GM04503 (cell line): ENCODE measurements around the gene EDNRB.
"Not testable (repeated sequence)": the region's sequence is repeated elsewhere in the genome, so short reads cannot be mapped to it uniquely, and the experiment has no call there.

Experiments used
- DNase-seq: peaks from one replicate; pipeline ENCODE4 v3.0.0-alpha.2; 2012; ENCODE audit warnings: low read depth

Gene EDNRB

DNA sequence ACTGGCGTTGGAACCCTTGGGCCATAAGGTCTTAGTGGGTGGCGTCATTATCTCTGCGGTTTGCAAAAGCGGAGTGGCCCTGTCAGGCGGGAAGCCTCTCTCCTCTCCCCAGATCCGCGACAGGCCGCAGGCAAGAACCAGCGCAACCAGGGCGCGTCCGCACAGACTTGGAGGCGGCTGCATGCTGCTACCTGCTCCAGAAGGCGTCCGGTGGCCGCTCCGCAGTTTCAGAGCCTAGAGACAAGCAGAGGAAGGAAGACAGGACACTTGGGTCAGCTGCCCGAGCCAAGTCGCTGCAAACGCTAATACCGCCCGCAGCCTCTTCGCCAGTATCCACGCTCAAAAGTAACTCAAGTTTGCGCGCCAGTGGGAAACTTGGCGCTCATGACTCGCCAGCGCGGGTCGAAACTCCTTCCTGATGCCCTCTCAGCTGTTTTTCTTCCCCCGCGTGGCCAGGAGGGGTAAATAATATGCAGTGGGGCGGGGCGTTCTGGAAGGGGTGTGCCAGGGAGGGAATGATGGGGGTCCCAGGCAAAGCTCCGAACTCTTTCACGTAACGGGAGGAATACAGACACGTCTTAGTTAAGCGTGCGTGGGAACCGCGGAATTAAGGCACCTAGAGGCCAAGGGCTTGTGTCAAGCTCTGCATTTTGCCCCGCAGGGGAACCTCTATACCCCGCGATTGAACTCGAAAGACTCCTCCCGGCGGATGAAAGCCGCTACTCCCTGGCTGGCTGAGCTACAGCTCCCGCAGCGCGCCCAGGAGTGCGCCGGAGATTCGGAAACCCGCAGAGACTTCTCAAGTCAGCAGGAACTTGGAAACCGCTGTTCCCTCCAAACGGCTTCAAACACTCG, at the start of gene EDNRB:
TSS of gene EDNRB (minus strand) at position 441 of the 855 bp plus-strand sequence. CDS start at position 183, 258 bp downstream.
- DNase-seq: no peak

DNA sequence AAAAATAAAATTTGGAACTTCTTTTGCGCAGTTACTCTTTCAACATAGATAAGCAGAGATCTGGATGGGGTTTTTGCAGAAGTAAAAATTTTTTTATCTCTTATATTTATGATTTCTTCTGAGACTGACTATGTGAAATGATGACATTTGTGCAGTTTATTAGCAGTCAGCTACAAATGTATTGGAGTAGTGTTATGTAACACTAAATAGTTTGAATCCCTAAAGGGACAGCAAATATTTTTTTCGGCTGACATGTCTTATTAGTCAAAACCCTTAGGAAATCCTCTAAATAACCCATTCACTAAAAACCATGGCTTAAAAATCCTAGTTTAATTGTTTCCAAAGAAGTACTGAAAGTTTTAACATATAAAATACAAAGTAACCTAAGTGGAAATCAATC, 48.0 kb upstream of the EDNRB start:
- DNase-seq: no peak

DNA sequence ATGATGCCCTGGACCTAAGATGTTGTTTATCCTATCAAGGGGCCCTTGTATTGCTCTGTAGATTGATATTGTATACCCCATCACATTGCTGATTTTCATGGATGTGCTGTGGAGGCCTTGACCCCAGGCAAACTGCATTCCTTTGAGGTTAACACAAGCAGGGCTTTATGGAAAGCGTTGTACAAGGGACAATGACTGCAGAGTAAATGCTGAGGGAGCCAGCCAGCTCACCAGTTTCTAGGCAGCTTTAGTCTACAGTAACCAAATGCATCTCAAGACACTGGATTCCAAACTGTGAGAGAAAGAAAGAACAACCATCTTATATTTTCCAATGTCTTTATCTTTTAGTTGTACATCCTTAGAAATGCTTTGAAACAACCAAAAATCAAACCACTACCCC, 34.1 kb upstream of the EDNRB start:
- DNase-seq: no peak

DNA sequence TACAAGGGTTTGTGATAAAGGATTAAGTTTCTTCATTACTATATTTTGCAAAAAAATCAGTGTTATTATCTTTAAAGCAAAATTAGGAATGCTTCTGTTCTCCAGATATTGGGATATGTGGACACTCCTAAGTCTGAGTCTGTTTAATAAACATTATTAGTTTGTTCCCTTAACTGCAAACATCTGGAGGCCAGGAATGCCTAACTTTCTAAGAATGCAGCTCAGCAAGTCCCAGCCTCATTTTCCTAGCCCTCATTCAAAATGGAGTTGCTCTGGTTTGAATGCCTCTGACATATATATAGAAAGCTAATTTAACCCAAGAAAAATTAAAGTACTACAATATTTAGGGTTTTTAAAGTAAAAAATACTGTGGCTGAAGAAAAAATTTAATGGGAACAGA, 33.6 kb upstream of the EDNRB start:
- no peak for DNase-seq

DNA sequence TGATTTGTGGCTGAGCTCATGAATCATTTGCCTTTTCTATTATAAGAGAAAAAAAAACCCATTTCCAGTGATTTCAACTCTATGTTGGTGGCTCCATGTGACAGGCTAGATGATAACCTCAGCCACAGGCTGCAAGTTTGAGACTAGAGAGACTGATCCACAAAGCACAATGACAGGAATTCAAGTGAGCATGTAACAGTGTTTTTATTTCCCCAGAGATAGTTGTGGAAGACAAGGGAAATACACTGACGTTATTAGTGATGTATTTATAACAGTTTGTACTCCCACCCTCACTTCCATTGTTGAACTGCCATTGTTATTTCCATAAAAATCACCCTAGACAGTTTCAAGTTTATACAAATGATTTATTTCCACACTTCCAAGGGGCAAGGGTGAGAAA, 27.9 kb upstream of the EDNRB start:
- no peak for DNase-seq

DNA sequence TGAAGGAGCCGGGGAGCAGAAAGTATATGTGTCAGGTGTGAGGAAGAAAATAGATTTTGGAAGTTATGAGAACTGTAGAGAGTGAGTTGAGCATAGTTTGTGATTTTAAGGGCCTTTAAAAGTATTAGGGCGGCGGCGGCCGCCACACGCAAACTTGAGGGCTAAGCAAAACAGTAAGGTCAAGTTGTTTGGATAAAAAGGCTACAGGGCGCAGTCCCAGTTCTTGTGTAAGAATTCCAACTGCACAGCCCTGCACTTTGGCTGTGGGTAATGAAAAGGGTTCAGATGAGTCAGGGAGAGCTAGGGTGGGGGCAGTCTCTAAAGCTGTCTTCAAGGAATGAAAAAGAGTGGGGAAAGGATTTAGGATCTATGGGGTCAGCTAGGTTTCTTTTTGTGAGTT, 16.4 kb upstream of the EDNRB start:
- DNase-seq: not testable (repeated sequence)

DNA sequence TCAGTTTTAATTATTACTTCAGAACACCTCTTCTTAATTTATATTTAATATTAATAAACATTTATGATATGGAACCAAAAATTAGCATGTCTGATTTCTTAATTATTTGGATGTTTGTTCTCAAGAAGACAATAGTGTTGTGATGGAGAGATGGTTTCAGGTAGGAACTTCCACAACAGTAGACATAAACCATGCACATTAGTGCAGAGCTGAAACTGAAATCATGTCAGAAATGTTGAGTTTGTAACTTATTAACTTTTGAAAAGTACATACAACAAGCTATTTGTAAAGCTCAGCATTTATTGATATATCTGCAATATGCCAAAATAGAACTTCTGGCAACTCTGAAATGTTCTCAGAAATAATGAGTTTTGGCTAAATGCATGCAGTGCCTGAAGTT, 11.8 kb upstream of the EDNRB start:
- no peak for DNase-seq

DNA sequence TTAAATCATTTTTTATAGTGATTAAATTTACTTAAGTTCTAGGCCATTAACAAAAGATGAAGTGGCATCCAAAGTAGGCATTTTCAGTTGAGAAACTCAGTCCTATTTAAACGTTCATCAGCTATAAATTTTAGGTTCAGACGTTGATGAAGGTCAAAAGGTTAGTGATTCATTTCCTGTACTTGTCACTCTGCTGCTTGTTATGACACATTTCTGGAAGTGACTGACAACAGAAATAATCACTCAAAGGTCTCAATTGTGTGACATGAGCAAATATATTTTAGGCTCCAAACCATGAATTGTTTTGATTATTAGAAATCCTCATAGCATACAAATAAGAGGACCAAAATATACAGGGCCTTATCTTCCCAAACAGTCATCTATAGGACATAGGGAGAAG, 10.3 kb upstream of the EDNRB start:
- no peak for DNase-seq

DNA sequence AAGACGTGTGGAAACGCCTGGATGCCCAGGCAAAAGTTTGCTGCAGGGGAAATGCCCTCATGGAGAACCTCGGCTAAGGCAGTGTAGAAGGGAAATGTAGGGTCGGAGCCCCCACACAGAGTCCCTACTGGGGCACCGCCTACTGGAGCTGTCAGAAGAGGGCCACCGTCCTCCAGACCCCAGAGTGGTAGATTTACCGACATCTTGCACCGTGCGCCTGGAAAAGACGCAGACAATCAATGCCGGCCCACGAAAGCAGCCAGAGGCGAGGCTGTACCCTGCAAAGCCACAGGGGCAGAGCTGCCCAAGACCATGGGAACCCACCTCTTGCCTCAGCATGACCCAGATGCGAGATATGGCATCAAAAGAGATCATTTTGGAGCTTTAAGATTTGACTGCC, 7.0 kb upstream of the EDNRB start:
- no peak for DNase-seq

DNA sequence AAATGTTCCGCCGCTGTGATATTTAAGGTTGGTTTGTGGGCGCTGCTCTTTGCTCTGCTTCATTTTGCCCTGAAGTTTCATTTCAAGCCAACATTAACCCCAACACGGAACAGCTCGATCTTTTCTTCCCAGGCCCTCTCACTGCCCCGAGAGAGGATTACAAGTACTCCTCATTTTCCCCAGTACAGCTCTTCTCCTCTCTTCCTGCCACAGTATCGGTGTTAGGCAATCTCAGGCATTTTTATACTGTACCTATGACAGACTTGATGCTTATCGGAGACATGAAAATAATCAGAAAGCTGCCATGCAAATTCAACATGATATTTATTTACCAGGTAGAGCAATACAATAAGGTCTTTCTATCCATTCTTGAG, 1.3 kb upstream of the EDNRB start:
- DNase-seq: no peak

DNA sequence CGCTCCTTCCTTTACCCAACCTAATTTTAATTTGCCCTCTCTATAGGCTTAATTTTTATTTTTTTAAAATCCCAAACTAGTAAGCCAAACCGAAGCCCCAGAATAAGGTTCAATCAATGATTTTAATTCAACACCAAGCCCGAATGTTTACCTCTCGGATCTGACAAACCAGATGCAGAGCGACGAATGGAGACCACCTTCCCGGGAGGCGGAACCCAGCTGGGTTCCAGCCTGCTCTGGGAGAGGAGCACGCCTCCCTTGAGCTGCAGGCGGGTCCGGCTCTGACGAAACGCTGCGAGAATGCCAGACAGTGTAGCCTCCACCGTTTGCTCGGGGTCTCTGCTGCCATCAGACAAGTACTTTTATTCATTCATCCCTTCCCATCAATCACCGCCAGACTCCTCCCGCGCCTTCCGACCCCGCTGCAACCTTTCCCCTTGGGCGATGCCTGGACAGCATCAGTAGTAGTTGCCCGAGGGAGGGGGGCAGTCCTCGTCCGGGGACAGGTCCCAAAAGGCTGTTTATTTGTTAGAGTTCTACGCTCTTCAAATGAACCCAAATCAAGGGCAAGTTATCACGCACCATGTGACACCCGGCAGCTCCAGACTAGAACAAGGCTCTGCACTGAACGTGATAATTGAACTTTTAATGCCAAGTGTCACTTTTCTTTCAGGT, 752 bp upstream of the EDNRB start:
- DNase-seq: no peak

DNA sequence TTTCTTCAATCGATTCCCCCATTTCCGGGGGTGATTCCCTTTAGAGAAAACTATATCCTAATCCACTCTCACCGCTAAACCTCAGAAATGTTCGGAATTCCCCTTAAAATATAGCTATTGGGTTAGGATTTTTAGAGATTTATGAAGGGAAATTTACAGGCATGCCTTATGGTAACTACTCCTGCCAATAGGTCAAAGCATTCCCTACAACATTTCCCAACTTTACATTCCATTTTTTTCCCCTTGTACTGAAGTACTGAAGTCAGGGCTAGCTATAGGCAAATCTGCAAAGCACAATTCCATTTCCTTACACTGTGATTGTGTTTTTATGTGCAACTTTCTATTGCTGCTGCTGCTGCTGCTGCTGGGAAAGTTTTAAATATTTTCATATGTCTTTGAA, 2.1 kb downstream of the EDNRB start:
- no peak for DNase-seq

DNA sequence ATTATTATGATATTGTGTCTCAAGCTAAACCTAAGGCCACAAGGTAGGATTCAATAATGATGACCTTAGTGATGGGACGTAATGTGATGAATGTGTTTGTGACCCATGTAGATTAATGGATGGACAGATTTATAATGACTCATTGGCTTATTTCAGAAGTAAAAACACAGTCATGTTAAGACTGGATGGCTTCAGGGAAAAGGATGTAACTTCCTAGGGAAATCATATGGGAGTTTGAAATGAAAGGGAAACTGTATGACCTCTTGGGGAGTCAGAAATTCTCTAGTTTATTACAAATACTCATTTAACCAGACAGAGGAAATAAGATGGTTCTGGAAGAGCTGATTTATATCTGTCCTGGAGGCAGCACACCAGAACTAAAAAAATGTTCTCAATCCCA, 2.9 kb downstream of the EDNRB start:
- no peak for DNase-seq

DNA sequence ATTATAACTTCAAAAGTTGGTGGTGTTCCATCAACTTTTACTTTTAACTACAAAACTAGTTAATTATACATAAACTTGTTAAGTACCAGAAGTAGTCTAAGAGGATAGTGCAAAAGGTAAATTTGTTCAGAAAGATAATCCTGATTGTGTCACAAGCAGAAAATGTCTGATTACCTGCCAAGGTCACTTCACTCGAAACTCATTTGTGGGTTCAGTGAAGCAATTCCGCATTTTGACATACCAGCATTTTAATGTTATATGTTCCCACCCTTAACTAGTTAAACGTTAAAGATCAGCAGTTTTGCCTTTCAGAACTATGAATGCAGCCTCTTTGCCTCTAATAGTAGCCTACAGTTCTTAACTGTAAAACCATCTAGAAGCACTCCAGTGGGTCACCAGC, 5.6 kb downstream of the EDNRB start:
- DNase-seq: no peak

DNA sequence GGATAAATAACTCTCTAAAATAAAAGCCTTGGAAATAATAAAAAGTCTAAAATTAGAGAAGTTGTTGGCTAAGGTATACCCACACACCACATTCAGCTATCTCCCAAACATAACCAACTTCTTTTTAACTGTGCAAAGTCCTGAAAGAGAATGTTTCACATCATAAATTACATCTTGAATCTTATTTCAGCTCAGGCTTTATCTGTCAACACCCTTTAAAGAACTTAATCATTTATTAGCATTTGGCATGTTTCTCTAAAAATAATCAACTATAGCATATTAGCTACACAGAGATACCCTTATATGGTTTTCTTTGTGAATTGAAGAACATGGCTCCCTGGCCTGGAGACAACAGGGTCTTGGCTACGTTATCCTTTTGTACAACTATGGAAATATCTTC, 6.9 kb downstream of the EDNRB start:
- DNase-seq: no peak

DNA sequence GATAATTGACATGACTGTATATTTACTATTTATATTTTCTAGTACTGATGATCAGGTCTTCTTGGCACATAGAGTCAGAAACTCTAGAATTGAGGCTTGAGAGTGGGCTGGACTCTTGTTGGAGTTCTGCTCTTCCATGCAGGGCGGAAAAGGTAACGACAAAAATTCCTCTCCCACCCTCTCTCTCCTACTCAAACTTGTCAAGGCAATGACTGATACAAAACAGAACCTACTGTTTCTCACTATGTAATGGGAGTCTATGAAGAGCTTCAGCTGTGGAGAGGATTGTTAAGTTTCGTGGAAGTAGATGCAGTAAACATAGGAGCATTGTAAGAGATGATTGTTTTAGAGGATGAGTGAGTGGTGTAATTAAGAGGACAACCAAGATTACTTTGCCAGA, 8.8 kb downstream of the EDNRB start:
- DNase-seq: no peak

DNA sequence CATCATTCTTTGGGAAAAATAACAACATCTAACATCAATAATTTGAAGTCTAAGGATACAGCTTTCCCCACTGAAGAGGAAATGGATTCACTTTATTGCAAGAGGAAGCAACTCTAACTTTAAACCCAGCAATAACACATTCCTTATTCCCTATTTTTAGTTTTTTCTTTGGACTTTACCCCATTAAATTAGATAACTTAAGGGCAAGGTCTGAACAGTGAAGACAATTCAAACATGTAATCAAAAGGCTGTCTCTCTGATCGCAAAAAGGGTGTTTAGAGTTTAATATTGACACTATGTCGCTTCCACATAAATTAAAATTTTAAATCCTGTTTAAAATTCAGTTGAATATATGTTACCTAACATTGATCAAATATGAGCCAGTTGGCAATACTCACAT, 10.1 kb downstream of the EDNRB start:
- DNase-seq: no peak

DNA sequence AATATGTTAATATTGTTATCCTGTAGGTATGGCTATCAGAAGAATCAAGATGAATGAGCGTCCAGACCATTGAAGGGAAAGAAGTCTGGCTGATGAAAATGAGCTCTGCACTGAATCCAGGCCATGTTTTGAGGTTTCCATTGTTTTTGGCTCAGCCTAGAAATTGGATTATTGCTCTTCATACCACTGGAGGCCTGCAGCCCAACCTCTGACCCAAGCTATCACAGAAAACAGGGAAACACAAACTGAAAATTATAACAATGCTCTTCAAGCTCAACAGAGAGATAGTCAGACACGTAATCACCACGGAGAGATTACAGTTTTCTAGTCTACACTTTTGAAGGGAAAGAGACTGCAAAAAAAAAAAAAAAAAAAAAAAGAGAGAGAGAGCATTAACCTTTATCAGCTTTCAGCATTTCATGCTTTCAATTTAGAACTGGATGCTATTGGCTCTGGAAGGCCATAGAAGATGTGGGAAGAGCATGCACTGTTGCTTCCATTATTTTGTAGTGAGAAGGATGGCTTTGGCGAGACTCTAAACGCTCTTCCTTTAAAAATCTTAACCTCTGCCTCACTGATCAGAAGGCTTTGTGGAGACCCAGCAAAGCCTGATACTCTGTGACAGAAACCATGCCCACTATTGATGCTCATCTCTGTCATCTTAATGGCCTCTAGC, 10.8 kb downstream of the EDNRB start:
- DNase-seq: no peak

DNA sequence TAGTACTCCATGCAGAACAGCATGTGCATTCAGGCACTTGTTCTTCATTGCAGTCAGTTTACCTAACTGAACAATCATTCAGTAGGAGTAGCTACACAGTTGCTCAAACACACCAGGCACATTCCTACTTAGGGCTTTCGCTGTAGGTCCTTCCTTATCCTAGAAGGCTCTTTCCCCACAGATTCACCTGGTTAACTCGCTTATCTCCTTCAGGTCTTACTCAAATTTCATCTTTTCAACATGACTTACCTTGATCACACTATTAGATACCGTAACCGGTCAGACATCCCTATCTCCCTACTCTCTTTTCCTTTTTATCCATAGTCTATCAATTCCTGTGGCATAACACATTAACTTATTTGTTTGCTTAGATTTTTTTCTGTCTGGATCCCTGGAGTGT, 14.6 kb downstream of the EDNRB start:
- DNase-seq: no peak

DNA sequence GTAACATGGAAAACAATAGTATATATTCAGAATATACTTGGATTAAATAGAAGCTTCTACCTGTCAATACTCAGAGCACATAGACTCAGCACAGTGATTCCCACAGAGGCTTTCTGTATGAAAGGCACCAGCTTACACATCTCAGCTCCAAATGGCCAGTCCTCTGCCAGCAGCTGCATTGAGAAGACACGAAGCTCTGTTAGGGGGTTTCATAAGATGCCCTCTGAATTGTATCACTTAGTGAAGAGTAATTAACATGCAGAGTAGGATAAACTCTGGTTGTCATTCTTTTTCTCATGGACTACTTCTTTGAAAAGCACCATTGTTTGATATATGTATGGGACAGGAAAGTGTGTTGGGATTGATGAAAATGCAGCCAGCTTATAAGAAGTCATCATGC, 15.2 kb downstream of the EDNRB start:
- no peak for DNase-seq

DNA sequence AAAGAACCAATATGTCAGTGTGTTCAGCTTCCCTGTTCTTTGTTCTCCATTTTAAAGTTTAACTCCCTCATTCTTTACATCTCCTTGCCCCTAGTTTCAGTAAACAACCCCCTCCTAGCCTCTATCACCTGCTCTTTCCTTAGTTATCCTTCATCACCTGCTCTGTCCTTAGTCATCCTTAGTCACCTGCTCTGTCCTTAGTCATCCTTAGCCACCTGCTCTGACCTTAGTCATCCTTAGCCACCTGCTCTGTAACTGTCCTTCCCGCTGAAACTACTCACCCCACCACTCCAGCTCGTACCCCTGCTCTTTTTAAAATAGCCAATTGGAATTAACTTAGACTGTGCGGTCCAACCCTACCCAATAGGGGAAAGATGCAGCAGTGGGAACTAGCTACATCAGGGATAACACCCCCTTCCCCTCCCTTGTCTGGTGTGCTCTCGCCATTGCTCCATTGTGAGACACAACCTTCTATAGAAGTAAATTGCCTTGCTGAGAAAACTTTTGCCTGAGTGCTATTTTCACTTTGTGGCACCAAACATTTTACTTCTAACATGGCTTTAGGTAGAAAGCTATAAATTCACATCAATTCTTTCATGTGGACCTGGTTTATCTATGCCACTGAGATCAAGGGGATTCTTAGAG, 16.2 kb downstream of the EDNRB start:
- DNase-seq: no peak

DNA sequence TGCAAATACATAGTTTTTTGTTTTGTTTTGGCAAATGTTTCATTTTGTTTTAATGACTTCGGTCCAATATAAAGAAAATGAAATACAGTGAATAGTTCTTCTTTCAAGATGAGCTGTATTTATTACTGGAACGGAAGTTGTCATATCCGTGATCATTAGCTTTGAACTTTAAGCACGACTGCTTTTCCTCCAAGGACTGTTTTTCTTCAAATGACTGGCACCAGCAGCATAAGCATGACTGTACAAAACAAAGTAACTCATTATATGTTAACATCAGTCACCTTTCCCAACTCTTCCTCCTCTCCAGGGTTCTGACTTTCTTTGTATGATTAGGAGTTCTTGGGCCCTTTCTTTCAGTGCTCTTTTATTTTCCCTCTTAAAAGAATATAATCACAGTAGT, 20.5 kb downstream of the EDNRB start:
- no peak for DNase-seq

DNA sequence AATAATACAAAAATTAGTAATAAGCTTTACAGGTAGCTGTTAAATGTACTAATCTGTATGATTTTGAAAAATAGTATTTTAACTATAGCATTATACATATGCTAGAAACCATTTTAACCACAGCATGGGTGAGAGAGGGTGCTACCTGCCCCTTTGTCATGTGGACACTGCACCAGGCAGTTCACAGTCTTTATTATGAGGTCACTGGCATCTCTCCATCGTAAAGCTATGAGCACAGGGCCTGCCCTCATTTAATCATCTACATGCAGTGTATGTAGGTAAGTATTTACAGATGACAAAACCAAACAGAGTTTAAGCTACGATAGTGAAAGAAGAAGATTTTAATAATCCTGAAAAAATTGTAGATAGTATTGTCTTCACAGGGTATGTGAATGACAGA, 21.7 kb downstream of the EDNRB start:
- no peak for DNase-seq
